GM12872 (cell line): ENCODE results near the gene RNLS.

ENCODE experiments used
- CTCF ChIP-seq: IDR thresholded peaks from 3 replicates; pipeline ENCODE4 v1.5.1; 2011; ENCODE audit warnings: low read depth, mild to moderate bottlenecking, low read length, moderate library complexity; ENCODE audit not compliant: insufficient read depth

The RNLS gene

GRCh38 chr10:88347022-88347421 lies 236.1 kb downstream of the RNLS start:
- no peak for TF ChIP-seq CTCF

GRCh38 chr10:88346144-88346977 lies 236.8 kb downstream of the RNLS start:
- TF ChIP-seq CTCF = no peak

GRCh38 chr10:88343761-88344484 lies 239.2 kb downstream of the RNLS start:
- TF ChIP-seq CTCF = no peak

- TF ChIP-seq CTCF = no peak
These were observed 240.3 kb downstream of the RNLS start for GRCh38 chr10:88342733-88343310.

GRCh38 chr10:88337134-88337533 lies 246.0 kb downstream of the RNLS start:
- TF ChIP-seq CTCF = no peak

GRCh38 chr10:88336334-88336733 lies 246.8 kb downstream of the RNLS start:
- TF ChIP-seq CTCF = no peak

- TF ChIP-seq CTCF = no peak
These were observed 249.9 kb downstream of the RNLS start for GRCh38 chr10:88333248-88333630.
